Measurements from ENCODE around the gene GK.

- no peak for TF ChIP-seq EZH2 (IDR thresholded peaks at IDR 0.05; ENCODE audit: insufficient read depth, poor library complexity, severe bottlenecking)
- no peak for TF ChIP-seq EZH2phosphoT487 (IDR thresholded peaks at IDR 0.05; ENCODE audit: insufficient read depth, low read depth)
Measured at GRCh38 chrX:30635630-30636029, 17.6 kb upstream of the GK start.

All from GM23248 (cell line).